HG03354 (cell line): ENCODE data around the gene MACROD2.
"Not testable (repeated sequence)": the region's sequence is repeated elsewhere in the genome, so short reads cannot be mapped to it uniquely, and the experiment has no call there.

Source experiments
- ATAC-seq: cut with Tn5 transposase; IDR thresholded peaks from one replicate; pipeline ENCODE4 v1.9.1; 2021; ENCODE audit warnings: mild to moderate bottlenecking; ENCODE audit not compliant: unreplicated experiment, poor library complexity, severe bottlenecking

Gene MACROD2

DNA sequence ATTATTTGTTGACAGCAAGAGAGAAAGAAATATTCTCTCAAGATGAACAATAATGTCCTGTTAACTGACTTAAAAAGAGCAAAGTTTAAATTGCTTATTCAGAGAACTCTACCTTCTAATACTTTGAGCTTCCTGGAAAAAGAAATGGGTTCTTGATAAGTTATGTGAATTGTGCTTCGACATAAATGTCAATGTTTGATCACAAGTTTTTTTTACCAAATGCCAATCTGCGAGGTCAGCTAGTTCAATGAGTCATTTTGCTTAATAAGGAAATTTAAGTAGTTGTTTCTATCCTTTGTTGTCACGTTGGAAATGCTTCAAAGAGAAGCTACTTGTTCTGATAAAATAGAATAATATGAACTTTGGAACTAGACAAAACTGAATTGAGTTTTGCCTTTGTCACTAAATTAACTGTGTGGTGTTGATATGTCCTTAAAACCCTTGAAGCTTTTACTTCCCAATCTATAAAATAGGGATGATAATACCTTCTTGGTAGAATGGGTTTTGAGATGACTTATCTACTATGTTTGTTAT is 984.2 kb downstream of the MACROD2 start:
- ATAC-seq = no peak

GRCh38 chr20:14981486-14981885 is 986.2 kb downstream of the MACROD2 start:
- ATAC-seq = not testable (repeated sequence)

- not testable (repeated sequence) for ATAC-seq
These were observed 987.0 kb downstream of the MACROD2 start for GRCh38 chr20:14982324-14982723.

DNA sequence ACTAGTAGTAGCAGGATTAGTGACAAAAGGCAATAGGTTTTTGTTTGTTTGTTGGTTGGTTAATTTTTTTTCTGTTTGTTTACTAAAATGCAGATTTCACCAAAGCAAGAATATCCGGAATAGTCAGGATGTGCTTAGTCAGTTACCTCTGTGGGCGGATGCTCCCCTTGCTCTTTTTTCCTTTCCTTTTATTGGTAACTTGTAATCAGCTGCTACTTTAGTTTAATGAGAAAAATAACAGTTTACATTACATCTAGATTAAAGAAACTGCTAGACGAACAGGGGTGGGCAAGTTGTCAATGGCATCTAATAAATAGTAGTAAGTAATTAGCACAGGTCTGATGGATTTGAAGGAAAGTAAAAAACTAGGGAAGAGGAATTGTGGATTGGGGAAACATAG is 989.0 kb downstream of the MACROD2 start:
- ATAC-seq = no peak

DNA sequence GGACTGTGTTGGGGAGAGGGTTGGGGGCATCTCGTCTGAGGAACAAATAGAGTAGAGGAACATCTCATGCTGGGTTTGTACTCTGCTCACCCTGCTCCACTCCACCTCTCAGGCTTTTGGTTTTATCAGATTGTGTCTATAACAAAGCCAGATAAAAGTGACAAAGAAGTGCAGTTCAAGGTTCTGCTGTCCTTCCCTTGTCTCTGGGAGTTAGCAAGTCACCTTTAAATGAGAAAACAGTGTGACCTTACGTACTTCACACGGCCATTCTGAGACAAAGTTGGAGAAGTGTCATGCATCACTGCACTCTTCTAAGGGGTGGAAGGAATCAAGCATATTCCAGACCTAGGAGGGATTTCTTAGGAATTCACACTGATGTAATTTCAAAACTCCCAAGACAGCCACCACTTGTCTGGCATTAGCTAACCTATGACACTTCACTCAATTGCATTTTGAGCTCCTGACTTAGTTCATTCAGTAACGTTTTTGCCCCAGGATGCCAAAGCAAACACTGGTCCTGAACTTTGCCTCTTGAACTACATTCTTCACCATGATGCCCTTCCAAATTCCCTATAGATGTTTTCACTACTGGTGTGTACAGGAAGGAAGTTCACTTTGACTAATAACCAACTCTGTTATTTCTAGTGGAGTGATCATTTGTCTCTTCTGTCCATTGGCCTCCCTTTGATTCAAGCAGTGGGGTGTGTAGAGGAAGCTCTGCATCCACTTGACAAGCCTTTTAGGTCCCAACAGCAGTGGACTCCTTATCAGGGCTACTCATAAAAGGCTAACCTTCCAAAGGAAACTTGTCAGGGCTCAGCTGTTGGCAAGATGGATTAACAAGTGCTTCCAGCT is 989.7 kb downstream of the MACROD2 start:
- ATAC-seq = no peak

GRCh38 chr20:14986026-14986655 is 990.8 kb downstream of the MACROD2 start:
- no peak for ATAC-seq

DNA sequence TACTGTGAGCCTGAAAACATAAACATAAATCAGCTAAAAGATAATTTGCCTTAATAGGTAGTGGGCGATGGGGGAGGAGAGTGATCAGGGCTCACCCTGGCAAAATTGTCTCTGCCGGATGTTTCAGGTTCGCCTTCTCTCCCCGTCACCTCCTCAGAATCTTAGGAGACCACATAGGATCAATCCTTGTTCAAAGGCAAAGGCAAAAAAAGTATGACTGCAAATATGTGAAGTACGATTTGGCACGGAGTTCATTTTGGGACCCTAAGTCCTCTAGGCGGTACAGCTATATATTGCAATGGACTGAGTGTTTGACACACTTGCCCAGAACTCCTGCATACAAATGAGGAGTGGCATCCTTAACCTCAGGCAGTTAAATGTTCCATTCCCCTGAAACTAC is 991.3 kb downstream of the MACROD2 start:
- ATAC-seq = no peak

DNA sequence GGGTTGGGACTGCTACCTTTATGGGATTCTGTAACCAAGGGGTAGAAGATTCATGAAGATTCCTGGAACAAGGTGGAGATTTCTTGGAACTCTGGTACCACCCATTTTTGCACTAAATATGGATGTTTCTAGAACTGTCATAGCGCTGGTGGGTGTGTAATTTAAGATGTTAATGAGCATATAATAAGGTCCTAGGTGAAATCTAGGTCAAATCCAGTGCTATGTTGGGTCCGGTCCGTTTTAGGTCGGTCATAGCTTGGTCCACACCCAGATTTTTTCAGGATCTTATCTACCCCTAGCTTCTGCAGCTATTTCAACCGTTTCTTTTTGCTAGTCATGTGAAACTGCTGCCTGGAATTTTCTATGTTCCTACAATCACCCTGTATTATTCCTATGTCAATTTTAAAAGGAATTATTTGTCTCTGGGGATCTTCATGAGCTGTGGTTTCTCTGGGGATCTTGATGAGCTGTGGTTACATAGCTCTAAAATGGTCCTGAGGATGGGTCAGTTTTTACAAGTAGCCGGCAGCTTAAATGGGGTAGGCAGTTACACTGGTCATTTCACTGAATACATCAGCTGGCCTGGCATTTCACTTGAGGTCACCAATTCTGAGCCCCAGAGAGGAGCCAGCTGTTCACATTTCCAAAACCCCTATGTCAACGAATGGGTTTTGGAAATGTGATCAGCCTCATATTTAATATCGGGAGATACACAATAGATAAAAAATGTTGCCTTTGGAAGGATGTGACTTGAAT is 994.4 kb downstream of the MACROD2 start:
- no peak for ATAC-seq

DNA sequence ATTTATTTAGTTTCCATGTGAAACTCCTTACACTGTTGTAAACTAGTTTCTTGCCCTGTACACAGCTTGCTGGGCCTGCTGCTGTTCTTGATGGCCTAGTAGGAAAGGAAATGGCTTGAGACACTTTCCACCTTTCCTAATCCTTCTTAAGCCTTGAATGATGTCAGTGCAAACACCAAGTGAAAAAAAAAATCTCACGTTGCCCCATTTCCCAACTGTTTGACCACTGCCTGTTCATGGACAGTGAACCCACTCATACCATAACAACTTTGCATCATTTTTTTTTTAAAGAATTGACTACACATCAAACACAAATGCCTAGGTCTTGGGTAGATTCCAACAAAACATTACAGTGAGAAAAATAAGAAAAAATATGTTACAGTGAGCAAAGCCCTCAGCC is 995.7 kb downstream of the MACROD2 start:
- no peak for ATAC-seq

- ATAC-seq = no peak
These were observed 996.8 kb downstream of the MACROD2 start for GRCh38 chr20:14992153-14992552.

- no peak for ATAC-seq
These were observed 997.6 kb downstream of the MACROD2 start for GRCh38 chr20:14992961-14993360.

- ATAC-seq = no peak
These were observed 1001.8 kb downstream of the MACROD2 start for GRCh38 chr20:14996883-14997672.

DNA sequence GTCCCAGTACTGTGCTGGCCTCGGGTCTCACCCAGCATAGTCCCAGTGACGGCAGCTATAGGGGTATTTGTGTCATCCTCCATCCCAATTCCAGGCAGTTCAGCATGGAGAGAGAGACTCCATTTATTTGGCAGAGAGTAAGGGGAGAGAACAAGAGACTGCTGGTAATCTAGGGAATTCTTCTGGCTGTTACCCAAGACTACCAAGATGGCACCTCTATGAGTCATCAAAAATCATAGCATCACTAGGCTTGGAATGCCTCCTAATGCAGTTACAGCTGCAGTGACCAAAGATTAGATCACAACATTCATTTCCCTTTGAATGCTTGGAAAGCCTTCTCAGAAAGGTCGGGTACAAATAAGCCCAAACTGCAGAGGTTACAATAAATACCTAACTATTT is 1002.5 kb downstream of the MACROD2 start:
- no peak for ATAC-seq

GRCh38 chr20:15005300-15005986 is 1010.1 kb downstream of the MACROD2 start:
- no peak for ATAC-seq

DNA sequence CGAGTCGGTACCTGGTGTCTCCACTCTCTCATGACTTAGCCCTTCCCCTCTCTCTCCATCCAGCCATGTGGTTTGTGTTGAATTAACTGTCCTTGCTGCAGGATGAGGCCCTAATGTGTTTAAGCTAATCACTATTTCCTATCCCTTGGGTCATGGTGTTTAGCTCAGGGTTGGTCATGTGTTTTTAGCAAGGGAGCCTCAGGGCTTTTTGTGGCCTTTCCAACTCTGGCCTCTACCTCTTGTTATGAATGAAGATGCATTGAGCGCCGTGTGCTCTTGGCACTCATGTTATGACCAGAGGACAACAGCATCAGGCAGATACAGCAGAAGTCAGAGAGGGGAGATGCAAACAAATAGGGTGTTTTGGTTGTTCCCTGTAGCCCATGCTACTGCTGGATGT is 1016.3 kb downstream of the MACROD2 start:
- no peak for ATAC-seq

GRCh38 chr20:15012566-15012965 is 1017.2 kb downstream of the MACROD2 start:
- no peak for ATAC-seq

DNA sequence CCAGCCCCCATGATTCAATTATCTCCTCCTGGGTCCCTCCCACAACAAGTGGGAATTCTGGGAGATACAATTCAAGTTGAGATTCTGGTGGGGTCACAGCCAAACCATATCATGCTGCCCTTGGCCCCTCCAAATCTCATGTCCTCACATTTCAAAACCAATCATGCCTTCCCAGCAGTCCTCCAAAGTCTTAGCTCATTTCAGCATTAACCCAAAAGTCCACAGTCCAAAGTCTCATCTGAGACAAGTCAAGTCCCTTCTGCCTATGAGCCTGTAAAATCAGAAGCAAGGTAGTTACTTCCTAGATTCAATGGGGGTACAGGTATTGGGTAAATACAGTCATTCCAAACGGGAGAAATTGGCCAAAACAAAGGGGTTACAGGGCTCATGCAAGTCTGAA is 1021.6 kb downstream of the MACROD2 start:
- ATAC-seq = not testable (repeated sequence)

DNA sequence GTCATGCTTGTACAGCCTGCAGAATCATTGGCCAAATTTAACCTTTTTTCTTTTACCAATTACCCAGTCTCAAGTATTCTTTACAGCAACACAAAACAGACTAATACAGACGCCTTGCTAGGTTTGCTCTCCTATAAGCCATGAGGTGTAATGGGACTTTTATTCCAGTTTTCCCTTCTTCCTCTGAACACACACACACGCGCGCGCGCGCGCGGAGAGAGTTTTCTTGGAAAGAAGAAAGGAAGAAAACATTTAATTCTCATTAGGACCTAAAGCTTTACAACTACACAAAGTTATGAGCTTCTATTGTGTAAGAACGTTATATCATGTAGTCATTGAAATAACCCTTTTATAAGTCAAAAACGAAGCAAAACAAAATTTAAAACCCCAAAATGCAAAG is 1023.6 kb downstream of the MACROD2 start:
- no peak for ATAC-seq

DNA sequence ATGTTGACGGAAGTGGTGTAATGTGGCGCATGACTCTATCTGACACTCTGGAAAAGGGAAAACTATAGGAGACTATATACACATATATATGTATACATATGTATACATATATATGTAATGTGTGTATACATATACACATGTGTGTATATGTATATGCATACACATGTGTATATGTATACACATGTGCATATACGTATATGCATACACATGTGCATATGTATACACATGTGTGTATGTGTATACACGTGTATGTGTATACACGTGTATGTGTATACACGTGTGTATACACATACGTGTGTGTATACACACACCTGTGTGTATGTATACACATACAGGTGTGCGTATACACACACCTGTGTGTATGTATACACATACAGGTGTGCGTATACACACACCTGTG is 1025.5 kb downstream of the MACROD2 start:
- ATAC-seq = no peak
